Left ventricle myocardium superior (tissue), 1 donor: ENCODE results near the gene ZNF385A. TPM values are rescaled to one million over a fixed set of nuclear protein-coding genes. Genes with fewer than 3 reads are reported as not detected.

Experiments
- ATAC-seq: fragments of 200-7000 bp; cut with Tn5 transposase; one replicate; pipeline ENCODE4 v1.9.1; 2020; ENCODE audit warnings: mild to moderate bottlenecking, moderate library complexity
- DNase-seq: peaks from one replicate; pipeline ENCODE4 v3.0.0-alpha.2; 2020
- intact Hi-C: fragments of 100-400 bp; cut with micrococcal nuclease; formaldehyde crosslinking; loops from one replicate; pipeline ENCODE4 v1.11.0; 2022
- total RNA-seq: library from RNA; stranded (reverse); fragmentation: NEBNext Ultra II Directional; extraction: Animal tissue kit (Norgen Biotek cat#: 25700); gene quantifications from one replicate; pipeline ENCODE4 v1.2.1, GENCODE V29; 2021
- donor health status: DM: no; HTN: yes; CAD: no; lungs with severe emphysema.

The ZNF385A gene
- total RNA-seq, 1 donor from 2014 or later: 7.7 TPM

DNA sequence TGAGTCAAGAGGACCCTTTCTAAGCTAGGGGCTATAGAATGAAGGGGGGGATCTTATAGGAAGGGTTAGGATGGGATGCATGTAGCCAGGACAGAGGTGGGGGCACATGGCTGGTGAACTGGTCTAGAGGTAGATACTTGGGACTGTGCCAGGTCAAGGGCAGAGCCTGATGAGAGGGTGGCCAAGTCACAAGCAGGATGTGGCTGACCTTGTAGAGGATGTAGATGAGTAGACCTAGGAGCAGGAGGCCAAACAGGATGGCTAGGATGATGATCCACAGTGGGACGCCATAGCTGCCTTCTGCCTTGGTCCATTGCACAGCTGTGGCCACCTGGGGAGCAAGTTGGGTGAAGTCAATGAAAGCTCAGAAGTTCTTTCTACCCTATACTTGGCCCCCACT, 12.6 kb upstream of the ZNF385A start:
- no peak for DNase-seq
- intact Hi-C loops: no loop called here
- ATAC-seq: no peak

GRCh38 chr12:54395545-54395944, 11.0 kb upstream of the ZNF385A start:
- intact Hi-C loops: no loop called here
- no peak for ATAC-seq
- no peak for DNase-seq

- intact Hi-C loops: no loop called here
- DNase-seq (no peak), ATAC-seq (no peak)
Observed at GRCh38 chr12:54394986-54395385, 10.5 kb upstream of the ZNF385A start.

- intact Hi-C loops: no loop called here
- DNase-seq: no peak
- ATAC-seq: peak; percentile 36
Observed at GRCh38 chr12:54394281-54394719, 9.8 kb upstream of the ZNF385A start.

- ATAC-seq (peak; percentile 8), DNase-seq (no peak)
- intact Hi-C loops: no loop called here
Observed at GRCh38 chr12:54393743-54394142, 9.2 kb upstream of the ZNF385A start.

DNA sequence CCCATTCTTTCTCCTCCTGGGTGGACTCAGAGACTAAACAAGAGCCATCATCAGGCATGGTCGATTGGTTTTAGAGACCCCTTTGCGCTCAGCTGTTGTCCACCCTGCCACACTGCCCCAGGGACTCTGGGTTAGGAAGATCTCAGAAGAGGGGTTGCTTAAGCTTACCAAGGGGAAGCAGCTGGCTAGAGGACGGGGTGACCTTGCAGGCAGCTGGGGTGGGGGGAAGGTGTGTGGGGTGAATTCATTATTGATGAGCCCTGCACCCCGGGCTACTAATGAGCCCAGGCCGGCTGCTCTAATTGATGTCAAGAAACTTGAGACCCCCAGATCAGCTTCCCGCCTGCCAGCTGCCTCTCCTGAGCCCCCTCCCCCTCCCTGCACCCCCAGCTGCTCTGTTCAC, 8.7 kb upstream of the ZNF385A start:
- ATAC-seq: no peak

GRCh38 chr12:54392485-54393206, 8.1 kb upstream of the ZNF385A start:
- DNase-seq (no peak), ATAC-seq (no peak)
- intact Hi-C loops: no loop called here

More for the DNA sequence above, 8.7 kb upstream of the ZNF385A start:
- no peak for DNase-seq
- intact Hi-C loops: no loop called here

DNA sequence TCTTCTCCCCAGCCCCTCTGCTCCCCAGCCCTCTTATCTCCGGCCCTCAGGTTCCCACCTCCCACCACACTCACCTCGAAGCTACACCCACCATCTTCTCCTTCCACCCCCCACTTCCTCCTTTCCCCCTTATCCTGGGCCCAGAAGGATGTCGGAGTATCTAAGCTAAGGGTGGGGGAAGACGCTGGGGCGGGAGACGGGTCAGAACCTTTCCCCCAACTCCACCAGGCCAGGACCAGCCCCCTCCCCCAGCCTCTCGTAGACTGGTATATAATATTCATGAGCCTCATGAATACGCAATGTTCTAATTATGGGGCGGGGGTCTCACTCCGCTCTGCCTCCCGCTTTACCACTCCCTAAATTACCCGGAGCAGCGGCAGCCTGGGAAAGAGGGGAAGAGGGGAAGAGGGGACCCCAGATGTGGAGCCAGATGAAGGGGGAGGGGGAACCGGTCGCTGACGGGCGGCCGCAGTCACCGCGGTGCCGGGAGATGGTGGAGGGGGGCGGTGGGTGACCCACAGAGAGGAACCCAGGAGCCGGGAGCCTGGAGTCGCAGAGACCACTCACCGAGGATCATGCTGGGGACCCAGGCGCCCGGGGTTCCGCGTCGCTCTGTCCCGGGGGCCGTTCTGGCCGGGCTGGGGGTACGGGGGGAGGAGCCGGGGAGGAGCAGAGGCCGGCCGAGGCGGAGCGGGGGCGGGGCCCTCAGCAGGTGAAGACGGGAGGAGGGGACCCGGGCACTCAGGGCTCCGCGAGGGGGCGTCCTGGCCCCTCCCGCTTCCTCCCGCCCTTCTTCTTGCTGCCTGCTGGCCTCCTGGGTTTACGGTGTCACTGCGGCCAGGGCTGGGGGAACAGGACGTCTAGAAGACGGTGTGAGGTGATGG, 6.4 kb upstream of the ZNF385A start:
- intact Hi-C loops: no loop called here
- ATAC-seq: peak; percentile 27
- DNase-seq: peak; percentile 57

GRCh38 chr12:54390176-54390667, 5.7 kb upstream of the ZNF385A start:
- ATAC-seq (no peak), DNase-seq (no peak)
- intact Hi-C loops: no loop called here

DNA sequence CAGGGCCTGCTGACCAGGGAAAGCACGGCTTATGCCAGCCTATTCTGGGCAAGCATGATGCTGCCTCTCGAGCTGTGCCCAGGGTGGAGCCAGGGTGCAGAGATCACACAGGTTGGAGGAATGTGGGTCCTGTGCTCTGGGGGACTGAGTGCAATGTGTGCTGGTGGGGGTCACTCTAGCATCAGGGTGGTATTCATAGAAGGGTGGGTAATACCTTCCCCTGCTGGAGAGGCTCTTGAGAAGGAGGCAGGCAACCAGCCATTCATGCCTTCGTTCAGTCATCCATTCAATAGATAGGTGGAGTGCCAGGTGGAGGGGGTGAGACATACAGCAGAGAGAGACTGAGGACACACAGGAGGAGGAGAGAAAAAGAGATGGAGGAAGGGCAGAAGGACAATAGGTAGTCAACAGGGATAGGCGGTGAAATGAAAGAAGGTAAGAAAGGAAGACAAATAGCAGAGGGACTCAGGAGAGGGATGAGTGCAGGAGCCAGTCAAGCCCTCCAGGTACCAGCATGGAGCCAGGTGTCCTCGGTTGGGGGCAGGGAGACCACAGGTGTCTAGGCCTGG, 5.2 kb upstream of the ZNF385A start:
- ATAC-seq (no peak), DNase-seq (no peak)
- intact Hi-C loops: no loop called here

DNA sequence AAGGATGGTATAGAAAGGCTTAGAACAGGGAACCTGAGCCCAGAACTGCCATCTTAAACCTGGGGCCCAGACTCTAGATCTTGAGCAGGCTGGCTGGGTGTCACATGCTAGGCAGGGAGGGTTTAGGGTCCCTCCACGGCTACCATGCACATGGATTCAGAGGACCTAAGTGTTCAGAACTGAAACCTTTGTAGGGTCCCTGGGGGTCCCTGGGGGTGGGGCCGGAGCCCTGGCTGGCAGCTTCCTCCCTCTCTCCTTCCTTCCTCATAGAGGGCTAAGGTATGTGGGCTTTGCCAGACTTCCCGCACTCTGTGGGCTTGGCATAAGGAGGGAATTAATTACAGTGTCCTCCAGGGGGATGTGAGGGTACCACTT, 4.6 kb upstream of the ZNF385A start:
- DNase-seq (no peak), ATAC-seq (no peak)
- intact Hi-C loops: no loop called here

GRCh38 chr12:54388237-54389133, 4.0 kb upstream of the ZNF385A start:
- ATAC-seq (no peak), DNase-seq (no peak)
- intact Hi-C loops: no loop called here

GRCh38 chr12:54387114-54387467, 2.6 kb upstream of the ZNF385A start:
- DNase-seq (no peak), ATAC-seq (no peak)
- intact Hi-C loops: no loop called here

DNA sequence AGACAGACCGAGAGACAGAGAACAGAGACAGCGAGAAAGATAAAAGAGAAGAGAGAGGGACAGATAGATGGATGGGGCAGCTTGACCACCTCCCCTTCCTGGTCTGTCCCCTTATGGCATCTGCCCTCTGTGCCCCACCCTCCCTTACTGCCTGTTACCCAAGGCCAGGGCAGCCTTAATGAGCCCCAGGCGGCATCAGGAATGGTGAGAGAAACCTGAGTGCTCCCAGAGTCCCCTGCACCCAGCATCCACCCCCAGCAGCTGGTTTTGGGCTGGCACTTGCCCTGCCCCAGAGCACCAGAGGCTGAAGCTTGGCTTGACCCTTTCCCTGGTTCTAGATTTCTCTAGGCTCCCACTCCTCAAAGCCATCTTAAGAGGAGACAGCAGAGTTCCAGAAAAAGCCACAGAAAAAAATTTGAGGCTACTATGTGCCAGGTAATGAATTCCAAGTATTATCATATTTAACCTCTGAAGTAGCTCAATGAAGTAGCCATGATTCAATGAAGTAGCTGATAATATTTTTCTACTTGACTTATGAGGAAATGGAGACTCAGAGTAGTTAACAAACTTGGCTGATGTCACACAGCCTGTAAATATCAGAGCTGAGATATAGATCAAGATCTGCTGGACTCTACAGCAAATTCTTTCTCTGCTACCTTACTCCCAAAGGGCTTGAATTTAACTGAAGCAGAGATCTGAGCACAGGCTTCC, 2.0 kb upstream of the ZNF385A start:
- ATAC-seq (no peak), DNase-seq (no peak)
- intact Hi-C loops: no loop called here

- peak; percentile 42 for ATAC-seq
- peak; percentile 48 for DNase-seq
- intact Hi-C loops: no loop called here
Observed at GRCh38 chr12:54385251-54385914, 850 bp upstream of the ZNF385A start.

DNA sequence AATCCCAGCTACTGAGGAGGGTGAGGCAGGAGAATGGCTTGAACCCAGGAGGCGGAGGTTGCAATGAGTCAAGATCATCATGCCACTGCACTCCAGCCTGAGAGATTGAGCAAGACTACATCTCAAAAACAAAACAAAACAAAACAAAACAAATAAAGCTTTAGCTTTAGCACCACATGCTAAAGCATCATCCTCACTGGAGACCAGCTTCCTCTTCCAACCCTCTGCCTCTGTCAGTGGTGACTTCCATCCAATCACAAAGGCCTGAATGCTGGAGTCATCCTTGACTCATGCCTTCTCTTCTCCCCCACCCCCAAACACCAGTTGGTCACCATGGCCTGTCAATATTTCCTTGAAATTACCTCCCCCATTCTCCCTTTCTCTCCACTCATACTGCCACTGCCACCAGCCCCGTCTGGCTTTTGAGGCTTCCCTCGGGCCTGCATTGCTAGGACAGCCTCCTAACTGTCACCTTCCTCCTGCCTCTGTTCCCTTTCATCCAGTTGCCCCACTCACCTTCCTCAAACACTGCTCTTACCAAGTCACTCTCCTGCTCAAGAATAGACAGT, 1.4 kb downstream of the ZNF385A start:
- DNase-seq (no peak), ATAC-seq (no peak)
- intact Hi-C loops: no loop called here

- intact Hi-C loops: no loop called here
- ATAC-seq (no peak), DNase-seq (no peak)
Observed at GRCh38 chr12:54381136-54381535, 3.4 kb downstream of the ZNF385A start.
